Activated naive CD8-positive, alpha-beta T cell treated with anti-CD3 and anti-CD28 coated beads, Interleukin-2, amount 10 ng/mL, durations not matched to agents 7 days and 5 days (primary cell): ENCODE results near the gene WARS2. TPM values are rescaled to one million over a fixed set of nuclear protein-coding genes. Genes with fewer than 3 reads are reported as not detected.

Experiments
- ATAC-seq: fragments of 150-1000 bp; cut with Tn5 transposase; one replicate; pipeline ENCODE4 v1.10.0; 2021; ENCODE audit warnings: low read depth, moderate library complexity
- POLR2A ChIA-PET: fragments of 350-600 bp; sonication (Branson Sonifier 250); formaldehyde crosslinking; loops from one replicate; lab custom pipeline; 2021; ENCODE audit warnings: antibody characterized with exemption; lab: Charles Lee
- DNase-seq: peaks from one replicate; pipeline ENCODE4 v3.0.0; 2021
- H3K27ac Mint-ChIP-seq: one replicate; pipeline ENCODE4 v1.8.0; 2022; ENCODE audit warnings: mild to moderate bottlenecking, mixed read lengths
- H3K27me3 Mint-ChIP-seq: one replicate; pipeline ENCODE4 v1.8.0; 2022; ENCODE audit warnings: mild to moderate bottlenecking, moderate library complexity, mixed read lengths
- H3K36me3 Mint-ChIP-seq: one replicate; pipeline ENCODE4 v1.8.0; 2021; ENCODE audit warnings: mild to moderate bottlenecking, mixed read lengths
- H3K4me1 Mint-ChIP-seq: one replicate; pipeline ENCODE4 v1.8.0; 2021; ENCODE audit warnings: mixed read lengths
- H3K4me3 Mint-ChIP-seq: one replicate; pipeline ENCODE4 v1.8.0; 2022; ENCODE audit warnings: mild to moderate bottlenecking, moderate library complexity, mixed read lengths
- H3K9me3 Mint-ChIP-seq: one replicate; pipeline ENCODE4 v1.8.0; 2021; ENCODE audit warnings: mixed read lengths
- total RNA-seq, 2 experiments: library from RNA; stranded (reverse); gene quantifications; one replicate each; pipeline ENCODE4 v1.2.3, GENCODE V29; 2021

Gene WARS2
- total RNA-seq, 2 experiments from 2014 or later, result 8.5 to 10.3 TPM

DNA sequence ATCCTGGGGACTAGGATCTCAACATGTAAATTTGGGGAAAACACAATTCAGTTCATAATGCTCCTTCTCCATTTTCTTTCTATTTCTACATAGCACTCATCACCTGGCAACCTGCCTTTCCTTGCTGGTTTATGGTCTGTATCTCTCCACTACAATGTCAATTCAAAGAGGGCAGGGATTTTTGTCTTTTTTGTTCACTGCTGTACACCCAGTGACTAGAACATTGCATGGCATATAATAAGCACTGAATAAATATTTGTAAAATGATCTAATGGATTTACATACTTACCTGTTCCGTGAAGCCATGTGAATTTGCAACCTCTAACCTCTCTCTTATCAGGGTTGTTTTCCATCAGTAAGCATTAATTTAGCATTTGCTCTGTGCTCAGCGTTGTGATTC lies 124.9 kb downstream of the WARS2 start:
- DNase-seq, result no peak
- ATAC-seq, result no peak
- POLR2A ChIA-PET, result no interaction called here
- peaks cover 9% of the 10 kb centered on the region for H3K9me3 Mint-ChIP-seq
- H3K36me3 Mint-ChIP-seq, result peaks cover 9% of the 10 kb centered on the region
- H3K4me1 Mint-ChIP-seq, result no peaks in the 10 kb centered on the region
- H3K4me3 Mint-ChIP-seq, result no peak overlapping the region
- H3K27me3 Mint-ChIP-seq, result peaks cover 5% of the 10 kb centered on the region
- H3K27ac Mint-ChIP-seq, result no peak overlapping the region

DNA sequence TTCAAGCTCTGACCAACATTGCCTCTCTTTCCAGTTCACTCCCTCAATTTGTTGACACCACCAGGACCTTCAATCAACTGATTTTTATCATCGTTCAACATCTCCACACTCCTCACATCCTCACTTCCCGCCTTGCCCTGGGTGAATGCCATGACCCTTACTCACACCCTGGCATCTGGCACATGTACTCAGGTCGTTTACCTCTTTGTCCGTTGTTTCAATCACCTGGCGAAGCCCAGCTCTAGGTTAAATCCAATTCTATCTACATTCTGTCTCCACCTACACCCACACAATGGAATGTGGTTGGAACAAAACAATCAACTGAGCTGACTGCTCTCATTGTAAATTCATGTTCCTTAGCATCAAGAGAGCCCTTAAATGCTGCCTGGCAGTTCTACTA lies 128.1 kb downstream of the WARS2 start:
- Mint-ChIP-seq H3K36me3 (no peaks in the 10 kb centered on the region), H3K9me3 (no peaks in the 10 kb centered on the region), H3K27me3 (peaks cover 24% of the 10 kb centered on the region), H3K27ac (no peak overlapping the region), H3K4me1 (peaks cover 3% of the 10 kb centered on the region), H3K4me3 (no peak overlapping the region)
- ATAC-seq (no peak), DNase-seq (no peak)
- POLR2A ChIA-PET, result no interaction called here

DNA sequence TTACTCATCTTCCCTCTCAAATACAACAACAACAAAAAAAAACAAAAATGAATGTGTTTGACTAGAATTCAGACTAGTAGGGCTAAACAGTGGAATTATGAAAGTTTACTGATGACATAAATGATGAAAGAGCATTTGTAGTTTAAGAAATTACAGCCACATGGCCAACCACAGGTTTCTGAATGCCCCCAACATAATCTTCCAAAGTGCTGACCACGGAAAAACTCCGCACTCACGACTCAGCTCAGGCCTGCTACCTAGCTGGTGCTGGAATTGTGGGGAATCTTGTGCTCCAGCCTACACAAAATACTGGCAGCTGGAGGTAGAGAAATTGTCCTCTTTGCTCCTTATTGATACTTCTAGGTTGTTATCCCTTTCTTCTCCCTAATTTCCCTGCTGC lies 128.7 kb downstream of the WARS2 start:
- ATAC-seq, result no peak
- Mint-ChIP-seq H3K4me1 (peaks cover 3% of the 10 kb centered on the region), H3K27me3 (peaks cover 29% of the 10 kb centered on the region), H3K36me3 (no peaks in the 10 kb centered on the region), H3K27ac (no peak overlapping the region), H3K9me3 (no peaks in the 10 kb centered on the region), H3K4me3 (no peak overlapping the region)
- POLR2A ChIA-PET, result no interaction called here
- DNase-seq, result no peak

GRCh38 chr1:119011116-119011515 lies 129.3 kb downstream of the WARS2 start:
- no peak overlapping the region for H3K4me3 Mint-ChIP-seq
- POLR2A ChIA-PET, result no interaction called here
- ATAC-seq (no peak), DNase-seq (no peak)
- H3K36me3 Mint-ChIP-seq, result no peaks in the 10 kb centered on the region
- H3K4me1 Mint-ChIP-seq, result peaks cover 4% of the 10 kb centered on the region
- no peak overlapping the region for H3K27ac Mint-ChIP-seq
- H3K27me3 Mint-ChIP-seq, result peaks cover 34% of the 10 kb centered on the region
- no peaks in the 10 kb centered on the region for H3K9me3 Mint-ChIP-seq

DNA sequence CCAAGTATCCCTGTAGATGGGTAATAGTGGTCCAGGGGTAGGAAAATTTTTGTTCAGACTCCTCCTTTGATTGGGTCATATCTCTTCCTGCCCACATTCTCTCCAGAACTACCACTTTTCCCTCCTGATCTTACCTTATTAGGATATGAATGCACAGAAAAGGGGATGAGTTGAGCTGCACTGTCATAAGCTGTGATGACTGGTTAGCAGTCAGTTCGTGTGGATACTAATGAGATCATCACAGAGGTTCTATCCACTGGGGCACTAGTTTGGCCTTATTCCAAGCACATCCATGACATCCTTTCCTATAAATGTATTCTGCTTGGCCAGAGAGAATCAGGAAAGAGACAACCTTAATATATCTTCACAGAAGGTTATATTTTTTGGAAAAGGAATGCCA lies 130.3 kb downstream of the WARS2 start:
- Mint-ChIP-seq H3K9me3 (no peaks in the 10 kb centered on the region), H3K36me3 (no peaks in the 10 kb centered on the region), H3K4me1 (peaks cover 4% of the 10 kb centered on the region), H3K4me3 (no peak overlapping the region), H3K27ac (no peak overlapping the region), H3K27me3 (peaks cover 41% of the 10 kb centered on the region)
- no peak for DNase-seq
- POLR2A ChIA-PET, result no interaction called here
- no peak for ATAC-seq

GRCh38 chr1:119009312-119009655 lies 131.2 kb downstream of the WARS2 start:
- Mint-ChIP-seq H3K9me3 (peaks cover 2% of the 10 kb centered on the region), H3K4me3 (no peak overlapping the region), H3K27ac (no peak overlapping the region), H3K36me3 (no peaks in the 10 kb centered on the region), H3K27me3 (peaks cover 50% of the 10 kb centered on the region), H3K4me1 (peaks cover 4% of the 10 kb centered on the region)
- DNase-seq, result no peak
- no peak for ATAC-seq
- POLR2A ChIA-PET, result no interaction called here

- Mint-ChIP-seq H3K36me3 (no peaks in the 10 kb centered on the region), H3K9me3 (peaks cover 2% of the 10 kb centered on the region), H3K4me1 (peaks cover 4% of the 10 kb centered on the region), H3K4me3 (peak overlapping the region; percentile 38), H3K27me3 (peaks cover 56% of the 10 kb centered on the region), H3K27ac (peak overlapping the region; percentile 20)
- POLR2A ChIA-PET, result no interaction called here
- no peak for ATAC-seq
- no peak for DNase-seq
Measured at GRCh38 chr1:119008483-119009311, 131.8 kb downstream of the WARS2 start.

DNA sequence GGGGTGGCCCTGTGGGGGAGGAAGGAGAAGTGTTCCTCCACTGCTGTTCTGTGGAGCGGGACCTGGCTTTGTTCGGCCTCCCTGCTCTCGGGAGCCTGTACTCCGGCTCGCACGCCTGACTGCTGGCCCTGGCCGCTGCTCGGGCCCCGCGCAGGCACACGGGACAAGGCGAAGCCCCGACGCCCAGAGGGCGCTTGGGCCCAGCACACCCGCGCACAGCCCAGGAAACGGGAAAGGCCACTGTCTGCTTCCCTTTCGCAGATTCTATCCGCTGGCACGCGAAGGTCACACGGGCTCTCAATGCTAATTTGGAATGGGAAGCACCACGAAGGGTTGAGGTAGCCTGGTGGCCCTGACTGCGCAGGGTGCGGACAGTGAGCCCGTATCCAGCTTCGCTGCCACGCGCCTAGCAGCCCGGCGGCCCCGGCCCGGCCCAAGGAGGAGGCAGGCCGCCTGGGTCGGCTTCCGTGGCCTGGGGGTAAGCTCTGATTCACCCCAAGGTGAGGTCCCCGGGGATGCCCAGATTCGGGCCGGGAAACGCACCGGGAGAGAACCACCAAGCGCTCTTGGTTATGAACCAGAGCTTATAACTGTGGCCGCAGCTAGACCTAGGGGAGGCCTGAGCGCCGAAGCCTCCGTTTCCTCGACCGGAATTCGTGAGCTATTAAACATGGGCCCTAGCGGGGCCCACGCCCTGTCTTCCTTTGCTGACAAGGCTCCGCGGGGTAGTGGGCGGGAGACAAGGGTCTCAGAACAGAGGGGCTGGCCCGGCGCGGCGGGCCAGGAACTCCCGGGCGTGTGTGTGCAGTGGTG lies 132.6 kb downstream of the WARS2 start:
- H3K36me3 Mint-ChIP-seq, result no peaks in the 10 kb centered on the region
- peaks cover 2% of the 10 kb centered on the region for H3K9me3 Mint-ChIP-seq
- H3K4me3 Mint-ChIP-seq, result peak overlapping the region; percentile 38
- no peak for ATAC-seq
- H3K27ac Mint-ChIP-seq, result no peak overlapping the region
- POLR2A ChIA-PET, result interaction anchor here (0.7 kb wide), 1 partner anchor 22 kb away, joined by 3 read pairs; no protein-coding TSS in a partner anchor
- peaks cover 64% of the 10 kb centered on the region for H3K27me3 Mint-ChIP-seq
- H3K4me1 Mint-ChIP-seq, result peaks cover 4% of the 10 kb centered on the region
- DNase-seq, result no peak

DNA sequence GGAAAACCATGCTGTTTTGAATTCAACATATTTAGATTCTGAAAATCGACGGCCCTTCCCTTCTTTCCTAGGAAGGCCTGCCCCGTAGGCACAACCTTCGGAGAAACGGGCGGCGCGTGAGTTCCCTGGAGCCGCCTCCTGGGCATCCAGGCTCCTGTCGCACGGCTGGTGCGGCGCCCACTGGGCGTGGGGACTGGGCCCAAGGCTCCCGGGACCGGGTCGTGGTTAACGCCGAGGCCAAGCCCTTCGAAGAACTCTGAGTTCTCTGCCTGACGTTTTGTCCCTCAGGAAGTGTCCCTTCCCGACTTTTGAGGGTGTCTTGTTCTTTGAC lies 133.1 kb downstream of the WARS2 start:
- no peak for ATAC-seq
- POLR2A ChIA-PET, result interaction anchor here (0.7 kb wide), 1 partner anchor 21 kb away, joined by 3 read pairs; no protein-coding TSS in a partner anchor

GRCh38 chr1:119006406-119007279 lies 133.8 kb downstream of the WARS2 start:
- H3K27me3 Mint-ChIP-seq, result peaks cover 71% of the 10 kb centered on the region
- no peaks in the 10 kb centered on the region for H3K36me3 Mint-ChIP-seq
- H3K9me3 Mint-ChIP-seq, result peaks cover 2% of the 10 kb centered on the region
- peaks cover 10% of the 10 kb centered on the region for H3K4me1 Mint-ChIP-seq
- ATAC-seq (no peak), DNase-seq (no peak)
- H3K4me3 Mint-ChIP-seq, result peak overlapping the region; percentile 25
- peak overlapping the region; percentile 58 for H3K27ac Mint-ChIP-seq
- POLR2A ChIA-PET, result no interaction called here

More for the DNA sequence above, 133.1 kb downstream of the WARS2 start:
- Mint-ChIP-seq H3K27ac (no peak overlapping the region), H3K4me3 (no peak overlapping the region), H3K36me3 (no peaks in the 10 kb centered on the region), H3K9me3 (peaks cover 2% of the 10 kb centered on the region), H3K4me1 (peaks cover 4% of the 10 kb centered on the region), H3K27me3 (peaks cover 69% of the 10 kb centered on the region)
- no peak for DNase-seq

GRCh38 chr1:119005724-119006405 lies 134.6 kb downstream of the WARS2 start:
- Mint-ChIP-seq H3K27me3 (peaks cover 79% of the 10 kb centered on the region), H3K4me1 (peaks cover 10% of the 10 kb centered on the region), H3K36me3 (no peaks in the 10 kb centered on the region), H3K27ac (peak overlapping the region; percentile 58), H3K4me3 (peak overlapping the region; percentile 25), H3K9me3 (peaks cover 2% of the 10 kb centered on the region)
- ATAC-seq (no peak), DNase-seq (no peak)
- POLR2A ChIA-PET, result no interaction called here

DNA sequence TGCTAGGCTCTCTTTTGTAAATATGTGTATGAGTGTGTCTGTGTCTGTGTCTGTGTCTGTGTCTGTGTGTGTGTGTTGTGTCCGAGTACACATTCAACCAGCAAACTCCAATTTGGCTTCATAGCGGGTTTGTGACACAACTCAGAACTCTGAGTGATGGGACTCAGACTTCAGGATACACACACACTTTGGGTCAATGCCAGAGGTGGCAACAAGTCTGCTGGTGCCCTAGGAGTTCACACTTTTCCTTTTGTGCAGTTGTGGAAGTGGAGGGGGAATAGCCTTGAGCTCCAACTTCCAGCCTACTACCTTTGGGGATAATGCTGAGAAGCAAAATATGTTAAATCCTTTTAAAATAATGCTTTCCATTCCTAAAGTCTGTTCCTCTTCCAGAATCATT lies 135.7 kb downstream of the WARS2 start:
- no peak for DNase-seq
- H3K27me3 Mint-ChIP-seq, result peaks cover 87% of the 10 kb centered on the region
- H3K9me3 Mint-ChIP-seq, result peaks cover 2% of the 10 kb centered on the region
- peaks cover 12% of the 10 kb centered on the region for H3K4me1 Mint-ChIP-seq
- no peaks in the 10 kb centered on the region for H3K36me3 Mint-ChIP-seq
- no peak overlapping the region for H3K27ac Mint-ChIP-seq
- POLR2A ChIA-PET, result no interaction called here
- no peak overlapping the region for H3K4me3 Mint-ChIP-seq
- ATAC-seq, result no peak

DNA sequence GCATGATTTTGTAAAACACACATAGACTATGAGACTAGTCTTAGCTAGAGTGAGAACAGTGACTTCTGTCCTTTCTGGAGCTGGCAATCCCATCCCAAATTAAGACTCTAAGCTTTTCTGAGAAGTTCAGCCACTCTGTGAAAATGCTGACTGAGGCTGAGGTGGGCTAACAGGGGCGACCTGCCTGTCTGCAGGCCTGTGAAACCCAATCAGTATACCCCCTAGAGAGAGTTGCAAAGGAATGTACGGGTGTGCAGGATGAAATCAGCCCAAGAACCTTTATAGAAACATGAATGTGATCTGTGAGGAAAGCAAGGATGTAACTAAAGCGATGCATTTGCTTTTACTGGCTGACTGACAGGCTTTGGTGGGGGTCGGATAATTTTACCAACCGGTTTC lies 136.3 kb downstream of the WARS2 start:
- no peak for ATAC-seq
- no peak overlapping the region for H3K4me3 Mint-ChIP-seq
- H3K27me3 Mint-ChIP-seq, result peaks cover 90% of the 10 kb centered on the region
- no peaks in the 10 kb centered on the region for H3K36me3 Mint-ChIP-seq
- POLR2A ChIA-PET, result no interaction called here
- peaks cover 12% of the 10 kb centered on the region for H3K4me1 Mint-ChIP-seq
- H3K27ac Mint-ChIP-seq, result no peak overlapping the region
- no peak for DNase-seq
- H3K9me3 Mint-ChIP-seq, result peaks cover 2% of the 10 kb centered on the region
